HG03159 (cell line): ENCODE measurements around the gene FADS2.

Source experiments
- ATAC-seq: cut with Tn5 transposase; IDR thresholded peaks from one replicate; pipeline ENCODE4 v1.9.1; 2021; ENCODE audit warnings: mild to moderate bottlenecking, moderate library complexity; ENCODE audit not compliant: unreplicated experiment

Gene FADS2

GRCh38 chr11:61902313-61902712 lies 74.2 kb downstream of the FADS2 start:
- no peak for ATAC-seq

GRCh38 chr11:61903845-61904244 lies 75.7 kb downstream of the FADS2 start:
- ATAC-seq = no peak

GRCh38 chr11:61904539-61905048 lies 76.5 kb downstream of the FADS2 start:
- no peak for ATAC-seq

- ATAC-seq = no peak
Measured at GRCh38 chr11:61905067-61905696, 77.1 kb downstream of the FADS2 start.

GRCh38 chr11:61905801-61906521 lies 77.9 kb downstream of the FADS2 start:
- ATAC-seq = no peak

GRCh38 chr11:61906522-61906909 lies 78.4 kb downstream of the FADS2 start:
- no peak for ATAC-seq

- no peak for ATAC-seq
Measured at GRCh38 chr11:61907282-61907681, 79.2 kb downstream of the FADS2 start.

- no peak for ATAC-seq
Measured at GRCh38 chr11:61907871-61908729, 80.0 kb downstream of the FADS2 start.

- no peak for ATAC-seq
Measured at GRCh38 chr11:61908730-61909316, 80.7 kb downstream of the FADS2 start.

- ATAC-seq = no peak
Measured at GRCh38 chr11:61910187-61911127, 82.4 kb downstream of the FADS2 start.

- no peak for ATAC-seq
Measured at GRCh38 chr11:61911128-61911700, 83.1 kb downstream of the FADS2 start.

GRCh38 chr11:61911701-61912529 lies 83.8 kb downstream of the FADS2 start:
- no peak for ATAC-seq

- no peak for ATAC-seq
Measured at GRCh38 chr11:61912530-61912898, 84.4 kb downstream of the FADS2 start.

GRCh38 chr11:61912991-61913698 lies 85.0 kb downstream of the FADS2 start:
- no peak for ATAC-seq

- ATAC-seq = no peak
Measured at GRCh38 chr11:61913699-61914395, 85.7 kb downstream of the FADS2 start.

- ATAC-seq = no peak
Measured at GRCh38 chr11:61914471-61915171, 86.5 kb downstream of the FADS2 start.

GRCh38 chr11:61916737-61917333 lies 88.7 kb downstream of the FADS2 start:
- ATAC-seq = no peak
